ENCODE results near the gene MESP1. TPM values are rescaled to one million over a fixed set of nuclear protein-coding genes. Genes with fewer than 3 reads are reported as not detected.

Gene MESP1
- total RNA-seq, 1 donor from 2014 or later: 2.1 TPM

DNA sequence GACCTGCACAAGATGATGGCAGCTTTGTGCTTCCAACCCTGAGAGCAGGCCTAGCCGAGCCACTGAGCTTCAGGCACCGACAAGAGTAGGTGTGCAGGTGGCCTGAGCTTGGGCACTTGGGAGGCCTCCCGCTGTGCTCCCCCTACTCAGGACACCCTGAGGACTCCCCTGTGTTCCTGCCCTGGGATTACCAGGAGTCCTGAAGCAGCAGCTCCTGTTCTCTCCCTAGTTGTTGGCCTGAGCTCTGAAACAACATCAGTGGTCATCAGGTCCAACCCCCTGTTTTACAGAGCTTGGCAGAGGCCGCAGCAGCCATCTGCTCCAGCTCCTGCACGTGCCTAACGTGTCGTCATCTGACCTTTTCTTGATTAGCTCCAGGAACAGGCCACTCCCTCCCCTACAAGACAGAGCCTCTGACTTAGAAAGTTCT is 17.0 kb upstream of the MESP1 start:
- Mint-ChIP-seq H3K9me3 (ENCODE audit: unreplicated experiment) (no peaks in the 10 kb centered on the region), H3K4me1 (ENCODE audit: unreplicated experiment) (peaks cover 24% of the 10 kb centered on the region), H3K4me3 (ENCODE audit: unreplicated experiment) (no peak overlapping the region), H3K27me3 (ENCODE audit: unreplicated experiment) (no peaks in the 10 kb centered on the region), H3K36me3 (ENCODE audit: unreplicated experiment) (no peaks in the 10 kb centered on the region), H3K27ac (ENCODE audit: unreplicated experiment) (no peak overlapping the region)
- DNase-seq (ENCODE audit: extremely low spot score, unreplicated experiment): no peak
- no peak for TF ChIP-seq CTCF (IDR thresholded peaks at IDR 0.05)

DNA sequence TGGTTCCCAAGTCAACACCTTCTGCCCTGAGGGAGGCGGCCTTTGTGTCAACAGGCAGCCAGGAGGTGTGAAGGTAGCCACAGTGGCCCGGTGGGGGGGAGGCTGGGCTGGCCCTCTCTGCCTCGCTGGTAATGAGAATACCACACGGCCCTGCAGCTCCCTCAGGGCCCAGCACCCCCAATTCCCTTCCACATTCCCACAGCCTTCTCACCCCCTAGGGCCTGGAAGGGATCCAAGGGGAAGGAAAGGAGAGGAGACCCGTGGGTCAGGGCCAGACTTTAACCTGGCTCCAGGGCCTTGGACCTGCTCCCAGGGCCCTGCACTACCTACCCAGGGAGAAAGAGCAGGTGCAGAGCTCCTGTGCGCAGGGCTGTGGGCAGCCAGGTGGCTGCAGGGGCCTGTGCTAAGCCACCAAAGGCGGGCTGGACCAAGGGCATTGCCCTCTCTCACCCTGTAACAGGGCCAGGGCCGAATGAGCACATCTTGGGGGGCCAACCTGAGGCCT is 16.4 kb upstream of the MESP1 start:
- no peaks in the 10 kb centered on the region for H3K36me3 Mint-ChIP-seq (ENCODE audit: unreplicated experiment)
- no peak overlapping the region for H3K27ac Mint-ChIP-seq (ENCODE audit: unreplicated experiment)
- no peak for TF ChIP-seq CTCF (IDR thresholded peaks at IDR 0.05)
- no peak overlapping the region for H3K4me3 Mint-ChIP-seq (ENCODE audit: unreplicated experiment)
- H3K9me3 Mint-ChIP-seq (ENCODE audit: unreplicated experiment): no peaks in the 10 kb centered on the region
- no peaks in the 10 kb centered on the region for H3K27me3 Mint-ChIP-seq (ENCODE audit: unreplicated experiment)
- no peak for DNase-seq (ENCODE audit: extremely low spot score, unreplicated experiment)
- peaks cover 18% of the 10 kb centered on the region for H3K4me1 Mint-ChIP-seq (ENCODE audit: unreplicated experiment)

- Mint-ChIP-seq H3K27ac (ENCODE audit: unreplicated experiment) (no peak overlapping the region), H3K9me3 (ENCODE audit: unreplicated experiment) (no peaks in the 10 kb centered on the region), H3K27me3 (ENCODE audit: unreplicated experiment) (no peaks in the 10 kb centered on the region), H3K4me1 (ENCODE audit: unreplicated experiment) (peaks cover 15% of the 10 kb centered on the region), H3K36me3 (ENCODE audit: unreplicated experiment) (no peaks in the 10 kb centered on the region), H3K4me3 (ENCODE audit: unreplicated experiment) (no peak overlapping the region)
- TF ChIP-seq CTCF (IDR thresholded peaks at IDR 0.05): no peak
- no peak for DNase-seq (ENCODE audit: extremely low spot score, unreplicated experiment)
Observed at GRCh38 chr15:89766357-89767311, 15.6 kb upstream of the MESP1 start.

DNA sequence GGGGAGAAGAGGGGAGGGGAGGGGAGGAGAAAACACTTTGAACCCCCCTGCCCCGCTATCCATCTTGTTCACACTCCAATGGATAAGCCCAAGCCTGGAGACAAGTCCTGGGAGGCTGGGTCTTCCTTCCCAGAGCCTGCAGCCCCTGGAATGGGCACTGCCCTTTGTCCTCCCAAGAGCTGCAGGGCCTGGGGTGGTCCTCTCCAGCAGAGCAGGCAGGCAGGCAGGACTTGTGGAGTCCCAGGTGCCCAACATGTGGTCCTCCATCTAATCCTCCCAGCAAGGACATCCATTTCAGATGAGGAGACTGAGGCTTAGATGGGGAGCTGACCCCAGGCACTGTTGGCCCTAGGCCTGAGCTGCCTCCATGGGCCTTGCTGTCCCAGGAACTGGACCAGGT is 14.6 kb upstream of the MESP1 start:
- H3K4me3 Mint-ChIP-seq (ENCODE audit: unreplicated experiment): no peak overlapping the region
- no peak overlapping the region for H3K27ac Mint-ChIP-seq (ENCODE audit: unreplicated experiment)
- no peaks in the 10 kb centered on the region for H3K9me3 Mint-ChIP-seq (ENCODE audit: unreplicated experiment)
- H3K36me3 Mint-ChIP-seq (ENCODE audit: unreplicated experiment): no peaks in the 10 kb centered on the region
- peaks cover 23% of the 10 kb centered on the region for H3K4me1 Mint-ChIP-seq (ENCODE audit: unreplicated experiment)
- no peak for DNase-seq (ENCODE audit: extremely low spot score, unreplicated experiment)
- no peaks in the 10 kb centered on the region for H3K27me3 Mint-ChIP-seq (ENCODE audit: unreplicated experiment)
- TF ChIP-seq CTCF (IDR thresholded peaks at IDR 0.05): no peak

GRCh38 chr15:89761929-89762328 is 10.9 kb upstream of the MESP1 start:
- Mint-ChIP-seq H3K4me3 (ENCODE audit: unreplicated experiment) (no peak overlapping the region), H3K27ac (ENCODE audit: unreplicated experiment) (no peak overlapping the region), H3K9me3 (ENCODE audit: unreplicated experiment) (no peaks in the 10 kb centered on the region), H3K27me3 (ENCODE audit: unreplicated experiment) (no peaks in the 10 kb centered on the region), H3K4me1 (ENCODE audit: unreplicated experiment) (peaks cover 17% of the 10 kb centered on the region), H3K36me3 (ENCODE audit: unreplicated experiment) (no peaks in the 10 kb centered on the region)
- DNase-seq (ENCODE audit: extremely low spot score, unreplicated experiment): no peak
- no peak for TF ChIP-seq CTCF (IDR thresholded peaks at IDR 0.05)
